OCI-LY3 (cell line): ENCODE measurements around the gene ZNF41.
A peak's percentile ranks its signal among the peaks of the same experiment; 100 is the strongest.
"Not testable (repeated sequence)": the region's sequence is repeated elsewhere in the genome, so short reads cannot be mapped to it uniquely, and the experiment has no call there.

Experiments
- H2AFZ ChIP-seq: fragments of 200-600, 300-600 bp; shearing (Covaris generic); 2 replicates; pipeline ENCODE4 v1.6.0; 2014; ENCODE audit warnings: antibody characterized with exemption, low read depth, low read length
- H3K27ac ChIP-seq: fragments of 200-600, 300-600 bp; sonication (generic); 2 replicates; pipeline ENCODE4 v1.5.1; 2014; ENCODE audit warnings: mild to moderate bottlenecking, low read length, moderate library complexity, mixed read lengths
- H3K27me3 ChIP-seq: fragments of 200-600, 300-600 bp; sonication (generic); 2 replicates; pipeline ENCODE4 v1.6.1; 2014; ENCODE audit warnings: low read depth, low read length, mixed read lengths
- H3K36me3 ChIP-seq: fragments of 200-600, 300-600 bp; sonication (generic); replicated peaks from 2 replicates; pipeline ENCODE3; 2014; ENCODE audit warnings: low read depth, low read length, mixed read lengths
- H3K4me1 ChIP-seq: fragments of 300-600, 200-600 bp; sonication (generic); 2 replicates; pipeline ENCODE4 v1.6.1; 2014; ENCODE audit warnings: low read length, mixed read lengths
- H3K4me2 ChIP-seq: fragments of 200-600, 300-600 bp; sonication (generic); 2 replicates; pipeline ENCODE4 v1.6.1; 2014; ENCODE audit warnings: low read length, mixed read lengths
- H3K4me3 ChIP-seq: fragments of 300-600, 200-600 bp; sonication (generic); 2 replicates; pipeline ENCODE4 v1.5.1; 2014; ENCODE audit warnings: antibody characterized with exemption, mild to moderate bottlenecking, low read length, moderate library complexity
- H3K79me2 ChIP-seq: fragments of 300-600, 200-600 bp; shearing (Covaris generic); 2 replicates; pipeline ENCODE4 v1.6.1; 2014; ENCODE audit warnings: mild to moderate bottlenecking, low read length, mixed read lengths
- H3K9ac ChIP-seq: fragments of 300-600, 200-600 bp; shearing (Covaris generic); 2 replicates; pipeline ENCODE4 v1.6.0; 2014; ENCODE audit warnings: mild to moderate bottlenecking, low read length, moderate library complexity
- H3K9me3 ChIP-seq: fragments of 200-600, 300-600 bp; shearing (Covaris generic); 2 replicates; pipeline ENCODE4 v1.6.1; 2014; ENCODE audit warnings: low read length, mixed read lengths; ENCODE audit not compliant: insufficient read depth
- H4K20me1 ChIP-seq: fragments of 200-600, 300-600 bp; sonication (generic); 2 replicates; pipeline ENCODE4 v1.6.1; 2016; ENCODE audit warnings: low read length, mixed read lengths; ENCODE audit not compliant: insufficient read depth
- CTCF ChIP-seq: fragments of 200-600, 300-600 bp; sonication (generic); IDR thresholded peaks from 2 replicates; pipeline ENCODE4 v1.5.1; 2014; ENCODE audit warnings: antibody characterized with exemption, low read length, low read depth
- EZH2phosphoT487 ChIP-seq: fragments of 200-600 bp; shearing (Covaris generic); IDR thresholded peaks from 2 replicates; pipeline ENCODE4 v1.6.1; 2018; ENCODE audit warnings: antibody characterized with exemption, mixed run types, low read depth

ZNF41 gene

DNA sequence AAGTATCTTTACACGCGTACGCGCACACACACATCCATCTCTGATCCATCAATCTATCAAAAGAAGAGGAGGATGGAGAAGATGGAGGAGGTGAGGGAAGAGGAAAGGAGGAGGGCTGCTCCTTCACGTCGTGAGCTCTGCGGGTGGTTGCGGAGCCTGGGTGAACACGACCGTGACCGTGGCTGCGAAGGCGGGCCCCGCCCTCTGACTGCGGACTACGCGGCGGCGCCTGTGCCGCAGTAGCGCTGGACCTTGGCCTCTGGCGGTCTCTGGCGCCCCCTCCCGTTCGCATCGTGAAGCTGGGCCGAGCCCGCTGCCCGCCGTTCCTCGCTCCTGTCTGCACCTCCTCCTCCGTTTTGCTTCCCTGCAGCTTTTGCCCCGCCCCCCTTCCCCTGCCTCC is 40.3 kb upstream of the ZNF41 start:
- Histone ChIP-seq H4K20me1 (no peaks in the 10 kb centered on the region), H3K4me2 (peak overlapping the region; percentile 84), H3K4me3 (peak overlapping the region; percentile 81), H2AFZ (peak overlapping the region; percentile 86), H3K79me2 (no peaks in the 10 kb centered on the region), H3K27ac (no peak overlapping the region), H3K36me3 (peaks cover 3% of the 10 kb centered on the region), H3K9me3 (no peaks in the 10 kb centered on the region), H3K9ac (peak overlapping the region; percentile 67), H3K27me3 (no peaks in the 10 kb centered on the region), H3K4me1 (peaks cover 6% of the 10 kb centered on the region; the same call in 1 of the 2 replicates)
- TF ChIP-seq EZH2phosphoT487: no peak
- peak; percentile 62 for TF ChIP-seq CTCF

- H3K9me3 ChIP-seq: no peaks in the 10 kb centered on the region
- peaks cover 12% of the 10 kb centered on the region; the same call in 1 of the 2 replicates for H3K4me1 ChIP-seq
- no peaks in the 10 kb centered on the region for H3K27me3 ChIP-seq
- H3K79me2 ChIP-seq: no peaks in the 10 kb centered on the region
- H3K27ac ChIP-seq: no peak overlapping the region
- no peak overlapping the region for H3K4me2 ChIP-seq
- peaks cover 3% of the 10 kb centered on the region for H3K36me3 ChIP-seq
- no peak for TF ChIP-seq CTCF
- no peak for TF ChIP-seq EZH2phosphoT487
- no peak overlapping the region for H3K4me3 ChIP-seq
- H2AFZ ChIP-seq: no peak overlapping the region
- no peaks in the 10 kb centered on the region for H4K20me1 ChIP-seq
- H3K9ac ChIP-seq: no peak overlapping the region
These were observed 35.1 kb upstream of the ZNF41 start for GRCh38 chrX:47518144-47518543.

DNA sequence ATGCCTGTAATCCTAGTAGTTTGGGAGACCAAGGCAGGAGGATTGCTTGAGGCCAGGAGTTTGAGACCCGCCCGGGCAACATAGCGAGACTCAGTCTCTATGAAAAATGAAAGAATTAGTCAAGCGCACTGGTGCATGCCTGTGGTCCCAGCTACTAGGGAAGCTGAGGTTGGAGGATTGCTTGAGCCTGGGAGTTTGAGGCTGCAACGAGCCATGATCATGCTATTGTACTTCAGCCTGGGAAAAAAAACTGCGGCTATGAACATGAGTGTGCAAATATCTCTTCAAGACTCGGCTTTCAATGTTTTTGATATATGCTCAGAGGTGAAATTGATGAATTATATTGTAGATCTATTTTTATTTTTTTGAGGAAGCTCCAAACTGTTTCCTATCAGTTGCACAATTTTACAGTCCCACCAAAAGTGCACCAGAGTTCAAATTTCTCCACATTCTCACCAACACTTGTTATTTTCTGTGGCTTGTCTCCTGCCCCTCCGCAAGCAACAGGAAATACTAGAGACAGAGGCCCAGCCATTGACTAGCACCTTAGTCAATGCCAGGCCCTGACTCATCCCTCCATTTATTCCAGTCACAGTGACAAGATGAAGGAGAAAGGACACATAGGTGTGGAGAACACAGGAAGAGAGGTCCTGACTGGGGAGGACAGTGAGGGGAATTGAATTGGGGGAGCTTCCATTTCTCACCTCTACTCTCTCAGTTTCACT is 33.1 kb upstream of the ZNF41 start:
- no peaks in the 10 kb centered on the region for H3K27me3 ChIP-seq
- no peak overlapping the region for H3K4me2 ChIP-seq
- H2AFZ ChIP-seq: no peak overlapping the region
- no peak for TF ChIP-seq EZH2phosphoT487
- no peak for TF ChIP-seq CTCF
- no peaks in the 10 kb centered on the region for H3K36me3 ChIP-seq
- H3K9ac ChIP-seq: no peak overlapping the region
- no peak overlapping the region for H3K4me3 ChIP-seq
- H4K20me1 ChIP-seq: no peaks in the 10 kb centered on the region
- no peaks in the 10 kb centered on the region for H3K9me3 ChIP-seq
- H3K79me2 ChIP-seq: no peaks in the 10 kb centered on the region
- no peak overlapping the region for H3K27ac ChIP-seq
- H3K4me1 ChIP-seq: peaks cover 13% of the 10 kb centered on the region

GRCh38 chrX:47514533-47515235 is 31.7 kb upstream of the ZNF41 start:
- Histone ChIP-seq H4K20me1 (no peaks in the 10 kb centered on the region), H2AFZ (no peak overlapping the region), H3K9me3 (no peaks in the 10 kb centered on the region), H3K79me2 (no peaks in the 10 kb centered on the region), H3K27me3 (no peaks in the 10 kb centered on the region), H3K36me3 (no peaks in the 10 kb centered on the region), H3K4me3 (no peak overlapping the region), H3K4me2 (no peak overlapping the region), H3K4me1 (peaks cover 13% of the 10 kb centered on the region), H3K9ac (no peak overlapping the region), H3K27ac (no peak overlapping the region)
- no peak for TF ChIP-seq CTCF
- no peak for TF ChIP-seq EZH2phosphoT487

- Histone ChIP-seq H2AFZ (peak overlapping the region; percentile 98), H3K4me1 (peaks cover 13% of the 10 kb centered on the region), H3K4me3 (peak overlapping the region; percentile 92), H3K4me2 (peak overlapping the region; percentile 100), H3K9ac (peak overlapping the region; percentile 74), H3K27ac (peak overlapping the region; percentile 28; the same call in 1 of the 2 replicates)
- not testable (repeated sequence) for H4K20me1 ChIP-seq, H3K9me3 ChIP-seq, H3K36me3 ChIP-seq, H3K79me2 ChIP-seq, H3K27me3 ChIP-seq
These were observed 30.3 kb upstream of the ZNF41 start for GRCh38 chrX:47513034-47513965.
